Measurements from ENCODE around the gene G6PD. TPM values are rescaled to one million over a fixed set of nuclear protein-coding genes. Genes with fewer than 3 reads are reported as not detected.

Gene G6PD
- total and polyA plus RNA-seq, 10 of the 15 experiments (the other 5 are each of a cell fraction or from before 2014, with no cell fraction given) = 1.6 to 62.5 (median 28.4) TPM

- no peak for TF ChIP-seq USF2 (IDR thresholded peaks at IDR 0.05; ENCODE audit: borderline replicate concordance, low read depth, low read length)
- no peak for TF ChIP-seq ASH2L (IDR thresholded peaks at IDR 0.05; ENCODE audit: borderline replicate concordance, low read depth)
- TF ChIP-seq ZBTB33 (IDR thresholded peaks at IDR 0.05) = no peak
- TF ChIP-seq NFYB (IDR thresholded peaks at IDR 0.05; ENCODE audit: insufficient read depth, low read depth, low read length) = no peak
- no peak for TF ChIP-seq NR2F1 (conservative IDR thresholded peaks at IDR 0.05)
- TF ChIP-seq STAT1 (conservative IDR thresholded peaks at IDR 0.05) = no peak
- TF ChIP-seq NFIC (IDR thresholded peaks at IDR 0.05; ENCODE audit: low read depth, low read length) = no peak
- no peak for TF ChIP-seq SUPT20H (IDR thresholded peaks at IDR 0.05; ENCODE audit: borderline replicate concordance, control insufficient read depth, low read depth, low read length)
These were observed 4.5 kb downstream of the G6PD start (continued) for GRCh38 chrX:154541896-154542722.

- Histone ChIP-seq H4K20me1 (ENCODE audit: control insufficient read depth, insufficient read depth) (no peaks in the 10 kb centered on the region), H3K4me2 (ENCODE audit: control insufficient read depth, insufficient read depth) (no peak overlapping the region), H3K4me3 (no peak overlapping the region), H2AFZ (ENCODE audit: control insufficient read depth, low read depth, low read length) (no peak overlapping the region), H3K27ac (ENCODE audit: control insufficient read depth, insufficient read depth) (no peak overlapping the region), H3K9me3 (replicated peaks; ENCODE audit: control insufficient read depth, insufficient read depth, low read length) (no peaks in the 10 kb centered on the region), H3K4me1 (ENCODE audit: control insufficient read depth, insufficient read depth, low read length) (peaks cover 14% of the 10 kb centered on the region), H3K27me3 (replicated peaks in 1 of 2; ENCODE audit: control insufficient read depth in 2 of 2, insufficient read depth in 2 of 2, low read length in 1 of 2) (no peaks in the 10 kb centered on the region), H3K9ac (ENCODE audit: control insufficient read depth, insufficient read depth, low read length) (no peak overlapping the region), H3K36me3 (ENCODE audit: control insufficient read depth in 2 of 2, insufficient read depth in 2 of 2, low read length in 1 of 2) (no peaks in the 10 kb centered on the region), H3K79me2 (ENCODE audit: control insufficient read depth, insufficient read depth, low read length) (peaks cover 5% of the 10 kb centered on the region)
- BruUV-seq (replicated peaks) = no TSS peak
- WGBS (ENCODE audit: insufficient coverage, insufficient replicate concordance, low lambda C conversion rate, missing lambda C conversion rate) = 62% methylated on average over 5 of the region's 5 CpGs
- ChIA-PET SMC1A (ENCODE audit: uncharacterized antibody, unreplicated experiment) (no interaction called here), POLR2A (no interaction called here), CTCF (no interaction called here), RAD21 (ENCODE audit: unreplicated experiment) (no interaction called here)
- in situ Hi-C loops (cut with MboI) (loop anchor here (10.0 to 25.0 kb wide), 2 partner anchors 293 to 404 kb away; partner anchors contain the start of genes OPN1LW and SMIM9), intact Hi-C loops (cut with micrococcal nuclease; ENCODE audit: unreplicated experiment) (no loop called here)
- no peak for TF ChIP-seq POU2F2 (IDR thresholded peaks at IDR 0.05; ENCODE audit: borderline replicate concordance, low read depth, low read length)
- FAIRE-seq = no peak
- ATAC-seq = no peak
- no peak for DNase-seq (ENCODE audit: low read depth, low spot score)
These were observed 5.1 kb downstream of the G6PD start for GRCh38 chrX:154541589-154541895.
